Vagina (tissue), 2 donors: ENCODE results near the gene IGFL4.

Source experiments
- CTCF ChIP-seq, 3 experiments: fragments of 450-650 bp in 2 of 3; fragments of 200-600 bp in 1 of 3; sonication (generic) in 1 of 3; IDR thresholded peaks; one replicate each; pipeline ENCODE4 v1.5.1; 2017 to 2019; ENCODE audit warnings: antibody characterized with exemption in 3 of 3, mild to moderate bottlenecking in 2 of 3, moderate library complexity in 2 of 3
- POLR2A ChIP-seq, 2 donors: fragments of 450-650 bp; IDR thresholded peaks; one replicate each; pipeline ENCODE4 v1.6.1; 2017; ENCODE audit warnings: antibody characterized with exemption in 2 of 2, mild to moderate bottlenecking in 2 of 2, moderate library complexity in 2 of 2

DNA sequence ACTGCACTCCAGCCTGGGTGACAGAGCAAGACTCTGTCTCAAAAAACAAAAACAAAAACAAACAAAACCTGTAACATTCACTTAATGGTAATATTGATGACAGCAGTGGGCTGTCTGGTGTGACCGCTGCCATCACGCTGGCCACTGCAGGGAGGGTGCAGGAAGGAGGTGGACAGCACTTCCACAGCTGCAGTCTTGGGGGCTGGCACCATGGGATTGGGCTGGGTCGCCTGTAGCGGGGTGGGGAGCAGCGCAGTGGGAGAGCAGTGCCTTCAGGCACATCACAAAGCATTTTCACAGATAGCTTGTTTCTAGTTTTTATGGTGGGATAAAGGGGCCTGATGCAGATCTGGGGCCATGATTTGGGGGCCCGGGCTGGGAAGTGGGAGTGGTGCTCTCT lies 5.3 kb downstream of the IGFL4 start:
- TF ChIP-seq CTCF (IDR thresholded peaks at IDR 0.05) (no peak), POLR2A (IDR thresholded peaks at IDR 0.05) (no peak)
